NCI-H2107 treated with DMSO at 0.1 percent for 48 hours (cell line): ENCODE measurements around the gene CD74.
"Not testable (repeated sequence)": the region's sequence is repeated elsewhere in the genome, so short reads cannot be mapped to it uniquely, and the experiment has no call there.

Experiments
- DNase-seq: peaks from one replicate; lab custom pipeline; 2025; ENCODE audit not compliant: unreplicated experiment; lab: John Stamatoyannopoulos, UW

CD74 gene

GRCh38 chr5:150412319-150413175 is at the start of gene CD74:
Gene CD74 (minus strand): TSS chr5:150412910. CDS start chr5:150412749, 161 bp downstream.
- no peak for DNase-seq

GRCh38 chr5:150461231-150461630 is 48.5 kb upstream of the CD74 start:
- DNase-seq: peak; percentile 65

- DNase-seq: peak; percentile 56
Observed at GRCh38 chr5:150460781-150461180, 48.1 kb upstream of the CD74 start.

- DNase-seq: peak; percentile 15
Observed at GRCh38 chr5:150458802-150459557, 46.3 kb upstream of the CD74 start.

GRCh38 chr5:150457562-150458240 is 45.0 kb upstream of the CD74 start:
- no peak for DNase-seq

GRCh38 chr5:150457121-150457520 is 44.4 kb upstream of the CD74 start:
- no peak for DNase-seq

- DNase-seq: no peak
Observed at GRCh38 chr5:150454492-150455229, 42.0 kb upstream of the CD74 start.

- not testable (repeated sequence) for DNase-seq
Observed at GRCh38 chr5:150454027-150454426, 41.3 kb upstream of the CD74 start.

GRCh38 chr5:150452914-150453313 is 40.2 kb upstream of the CD74 start:
- DNase-seq: no peak

GRCh38 chr5:150451594-150451993 is 38.9 kb upstream of the CD74 start:
- DNase-seq: no peak

GRCh38 chr5:150449517-150450339 is 37.0 kb upstream of the CD74 start, which contains the start of gene RPS14:
Gene RPS14 (minus strand): TSS chr5:150449739. CDS start chr5:150447733, 2,006 bp downstream.
- peak; percentile 75 for DNase-seq

GRCh38 chr5:150448952-150449516 is 36.3 kb upstream of the CD74 start:
- no peak for DNase-seq

- no peak for DNase-seq
Observed at GRCh38 chr5:150448334-150448733, 35.6 kb upstream of the CD74 start.

- no peak for DNase-seq
Observed at GRCh38 chr5:150447188-150447587, 34.5 kb upstream of the CD74 start.

- no peak for DNase-seq
Observed at GRCh38 chr5:150446583-150446982, 33.9 kb upstream of the CD74 start.

- no peak for DNase-seq
Observed at GRCh38 chr5:150446088-150446487, 33.4 kb upstream of the CD74 start.

- no peak for DNase-seq
Observed at GRCh38 chr5:150444770-150445169, 32.1 kb upstream of the CD74 start.

GRCh38 chr5:150443242-150444075 is 30.7 kb upstream of the CD74 start:
- no peak for DNase-seq

GRCh38 chr5:150442699-150443080 is 30.0 kb upstream of the CD74 start:
- DNase-seq: no peak
